Neural cell (in vitro differentiated cells): ENCODE results near the gene SOHLH1.

Experiments used
- CTCF ChIP-seq: fragments of 450-650 bp; IDR thresholded peaks from 2 replicates; pipeline ENCODE4 v1.5.1; 2014; ENCODE audit warnings: antibody characterized with exemption, mild to moderate bottlenecking, moderate library complexity; ENCODE audit not compliant: poor library complexity, severe bottlenecking
- EP300 ChIP-seq: fragments of 450-650 bp; conservative IDR thresholded peaks from 2 replicates; pipeline ENCODE4 v1.6.1; 2014; ENCODE audit warnings: antibody characterized with exemption, mild to moderate bottlenecking, moderate library complexity; ENCODE audit not compliant: poor library complexity, severe bottlenecking
- EZH2 ChIP-seq: fragments of 200-600, 300-800 bp; shearing (Covaris generic), sonication (generic); IDR thresholded peaks from 2 replicates; pipeline ENCODE4 v1.6.1; 2014; ENCODE audit warnings: antibody characterized with exemption, low read length, borderline replicate concordance, mild to moderate bottlenecking; ENCODE audit not compliant: insufficient read depth, poor library complexity, severe bottlenecking
- SMC3 ChIP-seq: fragments of 450-650 bp; conservative IDR thresholded peaks from 2 replicates; pipeline ENCODE4 v1.6.1; 2014; ENCODE audit warnings: antibody characterized with exemption, mild to moderate bottlenecking, moderate library complexity; ENCODE audit not compliant: poor library complexity

GRCh38 chr9:135664266-135664665, 35.0 kb downstream of the SOHLH1 start:
- TF ChIP-seq CTCF = no peak
- TF ChIP-seq EP300 = no peak
- TF ChIP-seq SMC3 = no peak
- TF ChIP-seq EZH2 = no peak
